SK-MEL-5 (cell line): Measurements from ENCODE around the gene KLHL28. TPM values are rescaled to one million over a fixed set of nuclear protein-coding genes. Genes with fewer than 3 reads are reported as not detected.
"Not testable (repeated sequence)": the region's sequence is repeated elsewhere in the genome, so short reads cannot be mapped to it uniquely, and the experiment has no call there.

Experiments
- DNase-seq: peaks from one replicate; pipeline ENCODE4 v3.0.0-alpha.2; 2016; ENCODE audit warnings: low read depth, low spot score
- in situ Hi-C: cut with HindIII; loops from 2 replicates; pipeline ENCODE4 v1.10.0; 2016; ENCODE audit warnings: low sequenced_read_pairs, high pct_unique_total_duplicates, low pct_unique_long_range_greater_than_20kb
- total RNA-seq: library from RNA; depleted of rRNA; stranded (reverse); fragments of >200 nt; shearing (Covaris generic); gene quantifications from 2 replicates; pipeline ENCODE4 v1.2.3, GENCODE V29; 2014

Gene KLHL28
- total RNA-seq, 1 experiment from 2014 or later = 8.6 TPM

DNA sequence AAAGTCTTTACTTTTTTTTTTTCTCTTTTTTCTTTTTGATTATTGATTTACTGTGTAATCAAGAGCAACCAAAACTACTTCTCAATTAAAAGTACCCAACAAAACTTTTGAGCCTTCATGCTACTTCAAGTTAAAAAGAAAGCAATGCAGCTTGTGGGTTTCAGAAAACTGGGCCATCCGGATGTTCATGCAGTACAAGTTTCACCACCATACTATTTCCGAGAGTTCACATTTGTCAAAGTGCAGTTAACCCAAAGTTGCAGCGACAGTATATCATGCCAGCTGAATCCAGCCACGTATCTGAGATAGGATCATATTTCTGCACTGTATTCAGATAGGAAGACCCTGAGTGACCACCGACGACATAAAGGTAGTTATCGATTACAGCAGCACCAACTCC, 33.0 kb downstream of the KLHL28 start:
- in situ Hi-C loops = no loop called here
- no peak for DNase-seq

- no peak for DNase-seq
- in situ Hi-C loops = no loop called here
These were observed 46.9 kb downstream of the KLHL28 start for GRCh38 chr14:44914849-44915248.

- in situ Hi-C loops = no loop called here
- no peak for DNase-seq
These were observed 49.5 kb downstream of the KLHL28 start for GRCh38 chr14:44912041-44912869.

- in situ Hi-C loops = no loop called here
- DNase-seq = no peak
These were observed 50.9 kb downstream of the KLHL28 start for GRCh38 chr14:44910821-44911220.

DNA sequence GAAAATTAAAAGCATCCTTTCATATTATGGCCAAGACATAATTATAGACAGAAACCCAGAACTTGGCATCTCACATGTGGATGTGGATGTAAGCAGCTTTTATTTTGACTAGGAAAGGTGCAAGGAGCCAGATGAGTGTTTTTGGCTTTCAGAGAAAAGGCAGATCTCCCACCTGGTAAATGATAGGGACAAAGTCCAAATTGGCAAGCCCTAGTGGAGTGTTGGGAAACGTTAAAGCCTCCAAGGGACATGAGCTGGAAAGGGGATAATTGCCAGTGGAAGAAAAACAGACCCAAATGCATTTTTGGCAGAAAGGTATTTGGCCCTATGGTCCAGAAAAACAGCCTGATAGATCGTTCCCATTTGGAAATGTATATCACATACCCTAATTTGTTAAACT, 60.1 kb downstream of the KLHL28 start:
- no peak for DNase-seq
- in situ Hi-C loops = no loop called here

DNA sequence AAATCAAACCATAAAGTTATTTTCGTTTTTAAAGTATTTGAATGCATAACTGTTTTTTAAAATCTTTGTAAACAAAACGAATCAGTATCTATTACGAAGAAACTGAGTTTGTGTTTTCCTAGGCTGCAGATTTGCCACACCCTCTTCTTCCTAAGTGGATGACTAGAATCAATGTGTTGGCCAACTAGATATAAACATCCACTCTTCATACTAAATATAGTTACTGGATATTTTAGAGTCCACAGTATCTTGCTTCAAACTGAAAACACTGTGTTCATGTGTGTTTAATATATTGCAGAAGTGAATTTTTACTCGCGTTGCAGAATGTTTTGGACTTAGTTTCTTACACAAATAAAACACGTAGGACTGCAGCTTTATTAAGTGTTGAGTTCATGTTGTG, 63.2 kb downstream of the KLHL28 start:
- in situ Hi-C loops = no loop called here

GRCh38 chr14:44897845-44898151, 63.9 kb downstream of the KLHL28 start:
- in situ Hi-C loops = no loop called here
- DNase-seq = peak; percentile 51

More for the DNA sequence above, 63.2 kb downstream of the KLHL28 start:
- DNase-seq = no peak

GRCh38 chr14:44897041-44897844, 64.5 kb downstream of the KLHL28 start:
- peak; percentile 96 for DNase-seq
- in situ Hi-C loops = no loop called here

GRCh38 chr14:44896275-44897040, 65.3 kb downstream of the KLHL28 start:
- no peak for DNase-seq
- in situ Hi-C loops = no loop called here

DNA sequence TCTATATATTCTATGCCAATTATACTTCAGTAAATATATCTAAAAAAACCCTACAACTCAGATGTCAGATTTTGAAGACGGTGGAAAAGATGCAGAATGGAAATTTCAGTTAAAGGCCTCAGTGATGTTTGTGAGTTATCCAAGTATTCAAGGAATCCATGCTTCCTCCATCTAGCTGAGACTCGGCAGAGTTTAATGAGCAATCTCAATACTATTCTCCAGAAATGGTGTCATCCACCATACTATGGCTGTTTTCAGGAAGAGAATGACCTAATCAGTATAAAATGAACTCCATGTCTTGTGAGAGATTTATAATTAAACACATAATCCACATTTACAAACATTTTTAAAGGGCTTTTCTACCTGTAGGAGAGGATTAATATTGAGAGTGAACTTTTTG, 66.0 kb downstream of the KLHL28 start:
- in situ Hi-C loops = no loop called here
- DNase-seq = no peak

DNA sequence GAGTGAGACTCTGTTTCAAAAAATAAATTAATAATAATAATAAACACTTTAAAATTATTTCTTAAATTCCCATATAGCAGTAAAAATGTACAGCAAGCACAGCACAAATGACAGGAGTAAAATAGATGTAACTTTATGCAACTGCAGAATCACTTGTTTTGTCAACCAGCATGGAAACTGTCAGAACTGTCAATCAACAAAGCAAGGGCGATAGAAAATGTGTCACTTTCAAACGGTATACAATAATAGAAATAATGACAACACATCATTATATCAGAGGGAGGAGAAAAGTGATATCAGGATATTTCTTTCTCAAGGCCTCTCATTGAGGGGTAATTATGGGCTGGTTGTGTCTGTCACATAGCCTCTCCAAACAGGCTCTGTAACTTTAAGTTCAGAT, 68.2 kb downstream of the KLHL28 start:
- in situ Hi-C loops = no loop called here
- no peak for DNase-seq

GRCh38 chr14:44891726-44892372, 69.9 kb downstream of the KLHL28 start:
- in situ Hi-C loops, DNase-seq: not testable (repeated sequence)

DNA sequence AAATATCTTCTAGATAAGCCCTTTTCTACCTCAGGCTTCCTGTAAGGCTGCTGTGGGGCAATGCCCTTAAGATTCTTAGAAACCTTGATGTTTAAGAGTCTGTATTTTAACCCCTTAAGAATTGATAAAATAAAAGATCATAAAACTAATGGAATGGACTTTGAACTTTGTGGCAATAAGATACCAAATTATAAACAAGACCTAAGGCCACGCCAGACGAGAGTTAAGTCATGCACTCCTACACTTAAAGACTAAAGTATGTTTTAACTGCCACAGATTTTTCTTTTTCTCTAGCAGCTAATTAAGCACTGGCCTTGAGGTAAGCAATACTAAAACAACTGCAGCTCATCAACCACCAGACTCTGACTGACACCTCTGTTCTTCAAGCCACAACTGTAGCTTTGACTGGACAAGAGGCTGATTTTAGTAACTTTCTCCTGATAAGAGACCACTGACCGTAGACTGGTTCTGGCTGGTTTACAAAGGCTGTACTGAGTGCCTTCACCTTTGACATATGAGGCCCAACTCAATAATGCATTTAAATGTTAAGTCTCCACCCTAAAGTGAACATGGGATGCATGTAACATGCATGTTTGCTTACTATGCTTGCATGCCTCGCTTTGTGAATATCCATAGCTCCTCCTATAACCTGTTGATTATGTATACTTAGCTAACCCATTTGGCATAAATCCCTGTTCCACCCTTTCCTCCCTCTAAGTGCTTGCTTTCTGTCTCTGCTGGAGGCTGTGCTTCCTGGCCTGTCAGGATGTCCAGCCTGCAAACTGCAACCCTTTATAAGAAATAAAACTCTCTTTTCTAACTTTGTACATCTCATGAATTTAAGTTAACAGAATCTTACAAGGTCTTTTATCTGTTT, 71.9 kb downstream of the KLHL28 start:
- DNase-seq = no peak
- in situ Hi-C loops = no loop called here

GRCh38 chr14:44887596-44887955, 74.2 kb downstream of the KLHL28 start:
- in situ Hi-C loops = no loop called here

DNA sequence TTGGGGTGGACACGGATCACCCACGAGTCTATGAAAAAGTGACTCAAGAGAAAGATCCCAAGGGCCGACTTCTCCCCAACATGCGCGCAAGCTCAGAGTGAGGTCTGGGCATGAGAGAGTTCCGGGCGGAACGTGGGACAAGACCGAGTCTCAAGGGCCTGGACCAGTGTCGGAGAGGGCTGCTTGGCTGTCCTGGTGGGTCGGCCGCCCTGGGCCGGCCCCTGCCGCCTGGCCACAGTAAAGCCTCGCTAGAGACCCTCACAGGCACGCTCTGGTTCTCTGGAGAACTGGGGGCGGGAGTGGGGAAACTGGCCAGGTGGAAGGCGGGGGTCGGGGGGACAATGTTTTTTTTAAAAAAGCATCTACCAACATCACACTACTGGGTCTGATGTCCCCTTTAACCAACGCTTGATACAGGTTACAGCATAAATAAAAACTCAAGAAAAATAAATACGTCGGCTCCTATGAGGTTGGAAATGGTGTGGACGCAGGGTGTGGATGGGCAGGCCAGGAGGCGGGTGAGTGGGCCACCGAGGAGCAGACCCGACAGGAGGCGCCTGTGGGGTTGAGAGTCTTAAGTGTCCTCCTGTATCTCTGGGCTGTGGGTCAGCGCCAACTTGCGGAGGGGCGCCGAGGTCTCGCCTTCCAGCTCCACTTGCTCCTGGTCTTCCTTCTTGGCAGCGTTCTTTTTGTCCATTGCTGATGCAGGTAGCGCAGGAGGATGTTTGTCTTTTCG, 74.7 kb downstream of the KLHL28 start:
- in situ Hi-C loops = no loop called here
- no peak for DNase-seq

More at GRCh38 chr14:44887596-44887955, 74.2 kb downstream of the KLHL28 start:
- no peak for DNase-seq

- in situ Hi-C loops = no loop called here
- no peak for DNase-seq
These were observed 81.0 kb downstream of the KLHL28 start for GRCh38 chr14:44880791-44881190.
